GM19351 (cell line): Measurements from ENCODE around the gene GGT7.
"Not testable (repeated sequence)": the region's sequence is repeated elsewhere in the genome, so short reads cannot be mapped to it uniquely, and the experiment has no call there.

Source experiments
- ATAC-seq: cut with Tn5 transposase; IDR thresholded peaks from one replicate; pipeline ENCODE4 v1.9.1; 2021; ENCODE audit warnings: mild to moderate bottlenecking, moderate library complexity; ENCODE audit not compliant: unreplicated experiment

The GGT7 gene

GRCh38 chr20:34883087-34883688 lies 10.5 kb upstream of the GGT7 start:
- no peak for ATAC-seq

DNA sequence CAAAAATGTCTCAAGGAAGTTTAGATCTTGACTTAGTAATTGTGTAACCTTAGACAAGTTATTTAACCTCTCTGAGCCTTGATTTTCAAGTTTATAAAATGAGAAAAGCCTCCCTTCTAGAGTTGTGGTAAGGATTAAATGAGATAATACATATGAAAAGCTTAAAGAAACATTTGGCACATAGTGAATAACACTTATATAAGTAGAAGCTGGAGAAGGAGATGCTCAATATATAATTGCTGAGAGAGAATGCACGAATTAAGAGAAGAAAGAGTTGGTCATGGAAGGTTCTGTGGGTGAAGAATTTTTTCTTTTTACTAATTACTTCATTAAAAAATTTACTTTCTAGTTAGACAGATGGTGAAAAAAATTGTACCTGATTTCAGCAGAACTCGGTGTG lies 9.0 kb upstream of the GGT7 start:
- ATAC-seq: no peak

DNA sequence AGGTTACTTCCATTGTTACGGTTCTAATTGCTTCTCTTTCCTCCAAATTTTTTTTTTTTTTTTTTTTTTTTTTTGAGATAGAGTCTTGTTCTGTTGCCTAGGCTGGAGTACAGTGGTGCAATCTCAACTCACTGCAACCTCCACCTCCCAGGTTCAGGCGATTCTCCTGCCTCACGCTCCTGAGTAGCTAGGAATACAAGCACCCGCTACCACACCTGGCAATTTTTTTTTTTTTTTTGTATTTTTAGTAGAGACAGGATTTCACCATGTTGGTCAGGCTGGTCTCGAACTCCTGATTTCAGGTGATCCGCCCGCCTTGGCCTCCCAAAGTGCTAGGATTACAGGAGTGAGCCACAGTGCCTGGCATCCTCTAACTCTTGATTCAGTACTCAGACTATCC lies 8.3 kb upstream of the GGT7 start:
- ATAC-seq: not testable (repeated sequence)

DNA sequence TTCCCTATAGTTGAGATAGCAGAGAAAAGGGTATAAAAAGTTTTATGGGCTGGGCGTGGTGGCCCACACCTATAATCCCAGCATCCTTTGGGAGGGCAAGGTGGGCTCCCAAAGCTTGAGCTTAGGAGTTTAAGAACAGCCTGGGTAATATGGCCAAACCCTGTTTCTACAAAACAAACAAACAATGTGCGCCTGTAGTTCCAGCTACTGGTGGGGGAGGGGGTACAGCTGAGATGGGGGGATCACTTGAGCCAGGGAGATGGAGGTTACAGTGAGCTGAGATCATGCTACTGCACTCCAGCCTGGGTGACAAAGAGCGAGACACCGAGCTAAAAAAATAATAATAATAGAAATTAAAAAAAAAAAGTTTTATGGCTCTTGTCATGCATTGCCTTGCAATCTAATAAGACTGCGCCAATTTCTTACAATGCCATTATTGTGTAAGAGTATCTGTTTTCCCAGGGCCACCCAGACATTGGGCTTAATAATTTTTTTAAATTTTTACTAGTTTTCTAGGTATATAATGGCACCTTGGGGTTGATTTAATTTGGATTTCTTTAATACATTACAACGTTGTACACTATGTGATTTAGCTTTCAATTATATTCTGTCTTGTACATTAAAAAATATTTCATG lies 7.7 kb upstream of the GGT7 start:
- no peak for ATAC-seq

- peak; percentile 36 for ATAC-seq
Observed at GRCh38 chr20:34876406-34877282, 4.0 kb upstream of the GGT7 start, which contains the start of gene ACSS2. ACSS2 (plus strand) TSS chr20:34876612; CDS start chr20:34876646, 34 bp downstream.

DNA sequence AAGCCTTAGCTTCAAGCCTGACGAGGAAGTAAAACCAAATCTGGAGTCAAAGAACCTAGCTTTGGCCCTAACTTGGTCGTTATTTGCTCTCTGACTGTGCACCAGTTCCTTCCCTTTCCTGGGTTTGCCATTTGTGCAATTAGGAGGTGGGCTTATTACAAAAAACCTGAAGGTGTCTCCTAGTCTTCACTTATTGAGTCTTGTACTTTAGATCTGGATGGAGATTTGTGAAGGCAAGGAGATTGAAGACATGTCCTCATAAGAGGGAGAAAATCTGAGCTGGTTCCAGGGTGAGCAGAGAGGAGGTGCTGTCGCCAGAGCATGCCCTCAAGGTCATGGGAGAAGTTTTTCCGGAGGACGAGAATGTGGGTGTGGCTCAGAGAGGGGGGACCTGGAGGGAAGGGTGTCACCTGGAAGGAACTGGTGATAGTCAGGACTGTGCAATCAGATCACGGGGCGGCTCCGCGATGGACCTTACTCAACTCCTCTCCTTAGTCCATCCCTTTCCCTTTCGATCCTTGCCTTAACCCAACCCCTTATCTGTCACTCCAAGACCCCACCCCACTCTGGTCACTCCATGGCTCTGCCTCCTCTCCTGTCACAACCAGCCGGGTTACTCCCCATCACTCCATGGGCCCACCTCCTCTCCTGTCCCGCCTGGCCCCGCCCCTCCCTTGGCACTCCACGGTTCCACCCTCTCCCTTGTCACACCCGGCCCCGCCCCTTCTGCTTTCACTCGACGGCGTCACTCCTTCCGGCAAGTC lies 3.2 kb upstream of the GGT7 start:
- ATAC-seq: peak; percentile 55

- ATAC-seq: no peak
Observed at GRCh38 chr20:34874094-34874654, 1.5 kb upstream of the GGT7 start.

DNA sequence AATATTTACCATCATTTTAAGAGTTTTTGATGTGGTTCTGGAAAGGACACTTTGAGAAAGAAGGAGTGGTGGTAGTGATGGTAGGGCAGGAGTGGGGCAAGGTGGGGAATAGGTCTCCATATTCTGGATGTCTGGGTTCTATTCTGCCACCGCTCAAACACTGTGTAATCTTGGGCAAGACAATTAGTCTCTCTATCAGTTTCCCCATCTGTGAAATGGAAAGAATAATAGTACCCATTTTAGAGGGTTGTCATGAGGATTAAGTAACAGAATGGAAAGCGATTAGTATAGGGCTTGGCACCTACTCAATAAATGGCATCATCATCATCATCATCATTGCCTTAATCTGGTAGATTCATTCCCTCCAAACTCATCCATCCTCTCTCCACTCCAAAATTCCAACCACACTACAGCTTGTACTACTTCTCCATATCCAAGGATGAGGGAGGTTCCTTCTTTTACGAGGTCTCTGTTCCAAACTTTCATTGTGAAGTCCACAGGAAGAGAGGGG lies 982 bp upstream of the GGT7 start:
- ATAC-seq: no peak

DNA sequence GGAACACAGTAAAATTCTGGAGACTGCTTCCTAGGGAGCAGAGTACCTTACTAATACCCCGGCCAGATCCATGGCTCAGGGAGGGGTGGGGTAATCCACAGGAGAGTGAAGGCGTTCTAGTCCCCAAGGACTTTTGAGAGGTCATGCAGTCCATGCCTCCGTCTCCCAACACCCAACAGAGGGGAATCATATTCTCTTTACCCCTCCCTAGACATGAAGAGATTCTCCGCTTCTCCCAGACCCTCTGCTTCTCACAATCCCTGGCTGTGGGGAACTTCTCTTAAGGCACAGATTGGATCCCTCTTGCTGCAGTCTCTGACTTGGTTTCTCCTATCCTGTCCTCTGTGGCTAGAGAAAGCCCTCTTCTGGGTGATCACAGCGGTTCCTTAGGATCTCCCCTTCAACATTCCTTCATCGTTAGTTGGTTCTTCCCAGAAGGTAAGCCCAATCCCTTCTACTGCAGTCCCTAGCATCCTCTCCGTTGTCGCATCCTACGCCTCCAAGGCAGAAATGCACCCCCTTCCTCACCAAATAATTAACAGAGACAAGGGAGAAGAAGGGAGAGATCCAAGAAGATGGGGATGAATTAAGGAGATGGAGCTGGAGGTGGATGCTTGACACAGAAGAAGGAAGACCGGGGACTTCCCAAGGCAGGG lies 562 bp downstream of the GGT7 start:
- ATAC-seq: no peak

DNA sequence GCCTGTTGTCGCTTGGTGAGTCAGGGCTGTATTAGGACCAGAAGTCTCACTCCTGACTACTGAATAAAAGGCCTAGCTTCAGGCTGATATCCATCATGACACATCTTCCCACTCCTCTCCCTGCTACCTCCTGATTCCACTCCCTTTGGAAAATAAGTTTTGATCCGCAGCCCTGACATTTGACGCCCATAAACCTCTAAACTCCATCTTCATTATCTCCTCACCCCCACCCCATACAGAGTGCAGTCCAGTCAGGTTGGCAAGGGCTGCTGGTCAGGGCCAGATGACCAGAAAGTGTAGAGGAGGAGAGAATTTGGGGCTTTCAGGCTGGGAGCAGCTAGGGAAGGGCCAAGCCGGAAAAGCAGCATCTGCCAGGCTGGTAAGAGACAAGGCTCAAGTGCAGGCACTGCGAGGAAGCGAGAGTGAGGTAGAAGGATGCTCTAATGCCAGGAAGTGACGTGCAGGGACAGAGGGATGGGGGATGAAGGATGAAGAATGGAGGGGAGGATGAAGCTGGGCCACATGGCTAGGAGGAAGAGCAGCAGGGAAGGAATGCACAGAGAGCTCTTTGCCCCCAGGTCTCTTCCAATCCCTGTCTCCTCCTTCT lies 1.2 kb downstream of the GGT7 start:
- no peak for ATAC-seq

DNA sequence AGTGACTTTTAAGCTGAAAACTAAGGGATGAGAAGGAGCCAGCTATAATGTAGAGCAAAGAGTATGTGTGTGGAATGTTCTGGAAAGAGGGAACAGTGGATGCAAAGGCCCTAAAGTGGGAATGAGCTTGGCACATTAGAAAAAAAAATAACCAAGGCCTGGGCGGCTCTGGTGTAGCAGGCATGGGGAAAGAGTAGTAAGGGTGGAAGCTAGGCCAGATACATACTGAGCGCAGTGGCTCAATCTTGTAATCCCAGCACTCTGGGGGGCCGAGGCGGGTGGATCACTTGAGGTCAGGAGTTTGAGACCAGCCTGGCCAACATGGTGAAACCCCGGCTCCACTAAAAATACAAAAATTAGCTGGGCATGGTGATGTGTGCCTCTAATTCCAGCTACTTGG lies 8.4 kb downstream of the GGT7 start:
- no peak for ATAC-seq

- no peak for ATAC-seq
Observed at GRCh38 chr20:34863421-34863965, 9.2 kb downstream of the GGT7 start.

DNA sequence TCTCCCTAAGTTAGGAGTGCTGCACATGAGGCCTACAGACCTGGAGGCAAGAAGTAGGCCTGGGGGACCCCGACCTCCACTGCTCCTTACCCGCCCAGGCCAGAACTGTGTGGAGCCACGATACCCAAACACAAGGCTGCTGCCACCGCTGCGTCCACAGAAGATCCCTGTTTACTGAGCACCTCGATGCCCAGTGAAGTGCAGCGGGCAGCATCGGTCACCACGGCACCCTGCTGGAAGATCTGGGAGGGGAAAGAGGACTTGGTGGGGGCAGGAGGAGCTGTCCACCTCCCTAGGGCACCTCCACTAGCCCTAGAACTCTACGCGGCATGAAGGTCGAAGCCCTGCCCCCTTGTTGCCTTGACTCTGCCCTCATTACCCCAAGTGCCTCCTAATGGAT lies 9.9 kb downstream of the GGT7 start:
- ATAC-seq: no peak

GRCh38 chr20:34861386-34862084 lies 11.1 kb downstream of the GGT7 start:
- no peak for ATAC-seq

DNA sequence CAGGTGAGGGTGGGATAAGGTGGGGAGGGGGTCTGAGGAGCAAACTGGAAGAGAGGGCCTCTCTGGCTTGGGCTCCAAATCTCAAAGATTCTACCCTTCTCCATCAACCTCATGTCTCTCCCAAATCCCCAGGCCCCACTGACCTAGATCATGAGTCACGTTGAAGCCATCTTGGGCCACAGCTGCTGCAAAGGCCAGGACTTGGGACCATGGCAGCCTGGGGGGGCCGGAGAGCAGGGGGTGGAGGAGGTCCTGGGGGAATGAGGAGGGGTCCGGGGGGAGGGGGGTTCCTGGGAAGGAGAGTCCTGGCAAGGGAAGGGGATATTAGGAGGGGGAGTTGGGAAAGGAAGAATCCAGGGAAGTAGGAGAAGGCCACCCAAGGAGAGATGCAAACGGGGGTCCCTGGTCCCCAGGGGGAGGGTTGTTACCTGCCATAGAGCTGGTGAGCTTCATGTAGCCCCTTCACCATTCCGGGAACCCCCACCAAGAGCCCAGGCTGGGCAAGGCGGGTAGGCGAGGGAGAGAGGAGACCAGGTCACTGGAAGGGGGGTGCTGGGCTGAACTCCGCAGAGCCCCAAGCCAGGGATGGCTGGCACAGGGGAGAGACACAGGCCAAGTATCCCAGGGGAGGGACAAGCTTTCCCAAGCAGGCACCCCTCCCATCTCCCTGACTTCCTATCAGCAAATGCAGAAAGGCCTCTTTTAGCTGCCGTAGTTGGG lies 12.7 kb downstream of the GGT7 start:
- ATAC-seq: no peak

- ATAC-seq: no peak
Observed at GRCh38 chr20:34859367-34859766, 13.3 kb downstream of the GGT7 start.

DNA sequence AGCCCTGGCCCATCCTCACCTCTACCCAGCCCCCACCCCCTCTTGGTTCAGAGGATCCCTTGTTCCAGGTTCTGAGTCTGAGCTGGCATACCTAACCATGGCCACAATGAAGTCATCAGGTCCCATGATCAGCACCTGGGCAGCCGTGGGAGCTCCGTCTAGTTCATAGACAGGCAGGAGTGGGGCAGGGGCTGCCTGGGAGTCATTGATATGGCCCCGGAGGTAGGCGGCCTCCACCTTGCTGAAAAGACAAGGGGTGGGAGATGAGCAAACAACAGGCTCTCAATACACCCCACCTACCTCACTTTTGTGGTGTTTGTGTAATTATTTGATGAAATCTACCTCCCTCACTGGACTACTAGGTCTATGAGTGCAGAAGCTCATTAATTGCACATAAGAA lies 20.4 kb downstream of the GGT7 start:
- ATAC-seq: no peak

- no peak for ATAC-seq
Observed at GRCh38 chr20:34850969-34851368, 21.7 kb downstream of the GGT7 start.
